Hematopoietic multipotent progenitor cell treated with erythropoietin and hydrocortisone succinate and interleukin-3 and kit ligand, for 15 days (in vitro differentiated cells): ENCODE measurements around the gene ZFPL1.

ENCODE experiments used
- DNase-seq: peaks from one replicate; pipeline ENCODE4 v3.0.0-alpha.2; 2015; ENCODE audit warnings: low spot score

The ZFPL1 gene

GRCh38 chr11:65130631-65131416 lies 46.8 kb downstream of the ZFPL1 start:
- no peak for DNase-seq

DNA sequence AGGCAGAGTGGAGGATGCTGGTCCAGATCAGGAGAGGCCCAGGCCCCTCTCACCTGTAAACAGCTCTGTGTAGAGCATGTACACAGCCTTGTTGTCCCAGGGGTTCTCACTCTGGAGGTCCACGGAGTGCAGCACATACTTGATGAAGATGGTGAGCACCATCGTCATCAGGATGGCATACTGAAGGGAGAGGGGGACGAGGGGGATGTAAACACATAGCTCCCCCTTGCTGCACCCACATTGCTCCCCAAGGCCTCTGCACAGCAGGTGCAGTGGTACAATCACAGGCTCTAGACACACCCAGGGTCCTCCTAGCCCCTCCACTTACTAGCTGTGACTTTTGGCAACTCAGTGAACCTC lies 47.4 kb downstream of the ZFPL1 start:
- DNase-seq = no peak

GRCh38 chr11:65131895-65132237 lies 47.8 kb downstream of the ZFPL1 start:
- no peak for DNase-seq

DNA sequence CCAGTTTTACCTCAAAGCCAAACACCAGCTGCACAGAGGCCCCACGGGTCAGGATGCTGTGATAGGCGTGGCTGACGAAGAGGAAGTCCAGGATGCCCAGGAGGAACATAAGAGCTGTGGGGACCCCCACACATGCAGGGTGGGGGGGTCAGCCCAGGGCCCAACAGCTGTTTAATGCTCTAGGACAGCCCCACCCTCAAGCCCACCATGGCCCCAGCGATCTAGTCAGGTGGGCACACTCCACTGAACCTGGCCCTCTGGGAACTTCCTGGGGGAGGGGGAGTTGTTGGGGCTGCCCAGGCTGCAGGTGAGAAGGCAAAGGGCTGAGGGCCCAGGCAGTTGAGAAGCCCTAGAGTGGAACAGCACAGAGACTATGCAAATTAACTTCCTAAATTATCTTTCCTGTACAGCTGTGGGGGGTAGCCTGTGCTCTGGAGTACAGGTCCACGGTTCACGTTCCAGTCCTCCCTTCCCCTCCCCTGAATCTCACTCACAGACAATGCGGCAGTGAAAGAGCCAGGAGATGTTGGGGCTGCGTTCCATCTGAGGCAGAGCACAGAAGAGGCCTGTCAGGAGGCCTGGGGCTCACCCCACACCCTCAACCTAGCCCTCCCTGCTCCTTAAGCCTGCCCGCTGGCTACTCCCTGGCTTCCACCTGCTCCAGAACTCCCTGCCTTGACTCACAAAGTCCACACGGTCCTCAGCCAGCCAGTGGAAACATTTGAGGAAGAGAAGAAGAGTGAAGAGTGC lies 48.4 kb downstream of the ZFPL1 start:
- DNase-seq = no peak

DNA sequence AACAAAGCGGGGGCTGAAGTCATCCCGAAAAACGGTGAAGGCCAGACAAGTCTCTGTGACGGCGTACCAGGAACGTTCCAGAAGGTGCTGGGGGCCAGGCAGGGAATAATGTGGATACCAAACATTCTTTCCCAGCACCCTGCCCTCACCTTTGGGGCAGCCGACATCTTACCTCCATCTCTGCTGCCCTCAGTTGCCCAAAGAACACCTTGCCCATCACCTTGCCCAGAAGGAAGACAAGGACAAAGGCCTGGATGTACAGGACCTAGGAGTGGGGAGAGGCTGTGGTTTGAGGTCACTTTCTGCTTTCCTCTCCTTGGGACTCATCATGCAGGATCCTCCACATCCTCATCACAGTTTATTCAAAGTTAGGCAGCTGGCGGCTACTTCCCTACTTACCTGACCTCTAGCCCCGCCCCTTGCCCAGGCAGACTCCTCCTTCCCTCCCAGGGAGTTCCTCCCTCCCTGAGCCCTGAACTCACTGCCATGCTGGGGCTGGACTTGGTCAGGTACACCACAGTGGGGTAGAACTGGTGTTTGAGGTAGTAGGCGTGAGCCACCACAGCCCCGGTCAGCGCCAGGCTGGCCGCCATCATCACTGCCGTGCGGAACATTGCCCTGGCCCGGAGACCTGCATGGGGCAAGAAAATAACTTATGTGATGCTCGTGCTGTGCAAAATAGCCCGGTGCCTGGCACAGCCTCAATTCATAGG lies 49.1 kb downstream of the ZFPL1 start:
- DNase-seq = peak; percentile 69

- no peak for DNase-seq
These were observed 49.7 kb downstream of the ZFPL1 start for GRCh38 chr11:65133724-65134123.

GRCh38 chr11:65134240-65134951 lies 50.4 kb downstream of the ZFPL1 start, which contains the start of gene SYVN1:
Gene SYVN1, minus strand, starts transcription at chr11:65134519. Its CDS starts 918 bp downstream, at chr11:65133601.
- peak; percentile 91 for DNase-seq

- peak; percentile 95 for DNase-seq
These were observed 51.1 kb downstream of the ZFPL1 start for GRCh38 chr11:65134952-65135632.

- DNase-seq = no peak
These were observed 51.7 kb downstream of the ZFPL1 start for GRCh38 chr11:65135633-65136145.

DNA sequence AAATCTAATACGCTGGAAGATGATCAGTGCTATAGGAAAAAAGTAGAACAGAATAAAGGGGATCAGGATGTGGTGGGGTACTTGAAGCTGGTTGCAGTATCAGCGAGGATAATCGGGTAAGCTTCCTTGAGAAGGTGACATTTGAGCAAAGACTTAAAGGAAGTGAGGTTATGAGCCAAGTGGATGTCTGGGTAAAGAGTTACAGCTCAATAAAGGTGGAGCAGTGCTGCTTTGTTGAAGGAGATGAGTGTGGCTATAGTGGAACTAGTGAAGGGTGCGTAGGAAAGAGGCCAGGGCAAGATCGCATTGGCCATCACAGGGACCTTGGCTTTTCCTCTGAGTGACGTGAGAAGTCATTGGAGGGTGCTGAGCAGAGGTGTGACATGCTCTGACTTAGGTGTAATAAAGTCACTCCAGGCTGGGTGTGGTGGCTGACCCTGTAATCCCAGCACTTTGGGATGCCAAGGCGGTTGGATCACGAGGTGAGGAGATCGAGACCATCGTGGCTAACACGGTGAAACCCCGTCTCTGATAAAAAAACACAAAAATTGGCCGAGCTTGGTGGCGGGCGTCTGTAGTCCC lies 52.6 kb downstream of the ZFPL1 start:
- no peak for DNase-seq
